NCI-H2171 (cell line): ENCODE results near the gene PTPN9.
A peak's percentile ranks its signal among the peaks of the same experiment; 100 is the strongest.
"Not testable (repeated sequence)": the region's sequence is repeated elsewhere in the genome, so short reads cannot be mapped to it uniquely, and the experiment has no call there.

Source experiments
- DNase-seq: peaks from one replicate; lab custom pipeline; 2025; lab: John Stamatoyannopoulos, UW

The PTPN9 gene

DNA sequence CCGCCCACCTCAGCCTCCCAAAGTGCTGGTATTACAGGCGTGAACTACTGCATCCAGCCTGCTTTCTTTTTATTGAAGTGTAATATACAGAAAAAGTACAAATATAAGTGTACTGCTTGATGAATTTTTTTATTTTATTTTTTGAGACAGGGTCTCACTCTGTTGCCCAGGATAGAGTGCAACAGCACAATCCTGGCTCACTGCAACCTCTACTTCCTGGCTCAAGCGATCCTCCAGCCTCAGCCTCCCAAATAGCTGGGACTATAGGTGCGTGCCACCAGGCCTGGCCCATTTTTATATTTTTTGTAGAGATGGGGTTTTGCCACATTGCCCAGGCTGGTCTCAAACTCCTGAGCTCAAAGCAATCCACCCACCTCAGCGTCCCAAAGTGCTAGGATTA is 3.8 kb upstream of the PTPN9 start:
- not testable (repeated sequence) for DNase-seq

- no peak for DNase-seq
Observed at GRCh38 chr15:75578173-75578947, 755 bp downstream of the PTPN9 start.

DNA sequence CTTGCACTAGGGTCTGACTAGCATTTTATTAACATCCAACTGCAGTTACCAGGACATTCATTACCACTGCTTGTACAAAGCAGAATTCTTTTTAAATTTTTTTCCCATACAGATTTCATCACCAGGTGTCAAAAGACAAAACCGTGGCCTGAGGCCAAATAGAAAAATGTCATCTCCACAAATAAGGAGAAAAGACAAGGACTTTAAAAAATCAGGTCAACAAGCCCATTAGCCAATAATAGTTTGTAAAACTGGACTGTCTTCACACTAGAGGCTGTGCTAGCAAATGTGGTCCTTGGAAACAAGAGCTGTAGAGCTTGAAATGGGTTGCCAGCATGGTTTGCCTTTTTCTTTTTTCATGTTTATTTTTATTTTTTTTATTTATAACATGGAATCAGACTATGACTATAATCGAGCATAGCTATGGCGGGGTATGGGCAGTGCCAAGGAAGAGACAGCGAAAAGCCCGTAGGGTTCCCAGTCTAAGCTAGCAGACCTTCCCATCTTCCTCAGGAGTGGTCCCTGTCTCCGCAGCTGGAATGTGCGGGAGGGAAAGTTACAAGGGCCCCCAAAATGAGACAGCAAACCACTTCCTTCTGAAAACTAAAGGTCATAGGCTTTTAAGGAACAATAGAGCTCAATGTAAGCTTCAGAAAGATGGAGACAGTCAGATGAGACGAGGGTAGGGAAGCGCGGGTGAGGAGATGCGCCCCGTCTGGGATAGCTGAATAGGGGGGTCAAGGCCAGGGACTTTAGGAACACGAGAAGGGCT is 1.5 kb downstream of the PTPN9 start:
- DNase-seq, result no peak

GRCh38 chr15:75573648-75574384 is 5.3 kb downstream of the PTPN9 start:
- no peak for DNase-seq

DNA sequence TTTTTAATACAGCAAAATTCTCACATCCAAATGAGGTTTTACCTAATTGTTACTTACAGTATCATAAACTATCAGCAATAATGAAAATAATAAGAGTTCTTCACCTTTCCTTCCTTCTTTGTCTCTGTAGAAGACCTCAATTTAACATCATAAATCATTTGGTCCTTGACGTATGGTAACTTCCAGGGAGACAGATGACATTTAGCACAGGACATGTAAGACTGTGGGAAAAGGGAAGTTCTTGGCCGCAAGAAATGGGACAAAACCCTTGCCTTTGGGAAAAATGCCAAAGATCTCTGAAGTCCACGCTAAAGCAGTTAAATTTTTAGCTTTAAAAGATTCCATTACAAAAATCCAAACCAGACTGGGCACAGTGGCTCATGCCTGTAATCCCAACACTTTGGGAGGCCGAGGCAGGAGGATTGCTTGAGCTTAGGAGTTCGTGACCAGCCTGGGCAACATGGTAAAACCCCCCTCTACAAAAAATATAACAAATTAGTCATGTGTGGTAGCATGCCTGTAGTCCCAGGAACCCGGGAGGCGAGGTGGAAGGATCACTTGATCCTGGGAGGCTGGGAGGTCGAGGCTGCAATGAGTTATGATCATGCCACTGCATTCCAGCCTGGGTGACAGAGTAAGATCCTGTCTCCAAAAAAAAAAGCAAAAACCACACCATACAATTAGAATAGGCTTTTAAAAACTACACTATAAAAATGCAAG is 8.8 kb downstream of the PTPN9 start:
- DNase-seq, result no peak

- no peak for DNase-seq
Observed at GRCh38 chr15:75565062-75565970, 13.8 kb downstream of the PTPN9 start.

DNA sequence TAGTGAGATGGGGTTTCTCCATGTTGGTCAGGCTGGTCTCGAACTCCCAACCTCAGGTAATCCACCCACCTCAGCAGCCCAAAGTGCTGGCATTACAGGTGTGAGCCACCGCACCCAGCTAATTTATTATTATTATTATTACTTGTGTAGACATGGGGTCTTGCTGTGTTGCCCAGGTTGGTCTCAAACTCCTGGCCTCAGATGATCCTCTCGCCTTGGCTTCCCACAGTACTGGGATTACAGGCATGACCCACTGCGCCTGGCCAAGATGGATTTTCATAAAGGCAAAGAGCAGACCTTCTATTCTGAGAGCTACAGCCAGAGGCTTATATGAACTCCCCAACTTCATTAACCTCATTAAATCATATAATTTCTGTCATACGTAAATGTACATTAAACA is 17.2 kb downstream of the PTPN9 start:
- no peak for DNase-seq

GRCh38 chr15:75559360-75559759 is 19.8 kb downstream of the PTPN9 start:
- DNase-seq, result not testable (repeated sequence)

DNA sequence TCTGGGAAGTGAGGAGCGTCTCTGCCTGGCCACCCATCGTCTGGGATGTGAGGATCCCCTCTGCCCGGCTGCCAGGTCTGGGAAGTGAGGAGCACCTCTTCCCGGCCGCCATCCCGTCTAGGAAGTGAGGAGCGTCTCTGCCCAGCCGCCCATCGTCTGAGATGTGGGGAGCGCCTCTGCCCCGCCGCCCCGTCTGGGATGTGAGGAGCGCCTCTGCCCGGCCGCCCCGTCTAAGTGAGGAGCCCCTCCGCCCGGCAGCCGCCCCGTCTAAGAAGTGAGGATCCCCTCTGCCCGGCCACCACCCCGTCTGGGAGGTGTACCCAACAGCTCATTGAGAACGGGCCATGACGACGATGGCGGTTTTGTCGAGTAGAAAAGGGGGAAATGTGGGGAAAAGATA is 20.2 kb downstream of the PTPN9 start:
- not testable (repeated sequence) for DNase-seq

- DNase-seq, result peak; percentile 84
Observed at GRCh38 chr15:75554717-75555116, 24.4 kb downstream of the PTPN9 start.

DNA sequence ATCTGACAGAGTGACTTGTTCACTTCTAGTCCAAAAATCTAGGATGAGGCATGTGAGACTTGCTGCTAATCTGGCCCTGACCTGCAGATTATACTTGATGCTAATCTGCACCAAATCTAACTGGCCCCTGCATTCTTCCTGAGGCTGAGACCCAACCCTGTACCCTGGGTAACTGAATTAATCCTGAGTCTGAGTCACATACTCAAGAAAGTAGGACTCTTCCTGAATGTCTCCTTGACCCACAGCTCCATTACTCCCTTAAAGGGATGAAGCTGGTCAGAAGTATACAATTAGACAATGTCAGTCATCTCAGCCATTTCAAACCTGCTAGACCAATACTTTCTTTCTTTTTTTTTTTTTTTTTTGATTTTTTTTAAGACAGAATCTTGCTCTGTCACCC is 25.5 kb downstream of the PTPN9 start:
- DNase-seq, result no peak

GRCh38 chr15:75551091-75551490 is 28.0 kb downstream of the PTPN9 start:
- DNase-seq, result no peak

- DNase-seq, result no peak
Observed at GRCh38 chr15:75545064-75545463, 34.1 kb downstream of the PTPN9 start.

- peak; percentile 28 for DNase-seq
Observed at GRCh38 chr15:75544359-75544758, 34.8 kb downstream of the PTPN9 start.

DNA sequence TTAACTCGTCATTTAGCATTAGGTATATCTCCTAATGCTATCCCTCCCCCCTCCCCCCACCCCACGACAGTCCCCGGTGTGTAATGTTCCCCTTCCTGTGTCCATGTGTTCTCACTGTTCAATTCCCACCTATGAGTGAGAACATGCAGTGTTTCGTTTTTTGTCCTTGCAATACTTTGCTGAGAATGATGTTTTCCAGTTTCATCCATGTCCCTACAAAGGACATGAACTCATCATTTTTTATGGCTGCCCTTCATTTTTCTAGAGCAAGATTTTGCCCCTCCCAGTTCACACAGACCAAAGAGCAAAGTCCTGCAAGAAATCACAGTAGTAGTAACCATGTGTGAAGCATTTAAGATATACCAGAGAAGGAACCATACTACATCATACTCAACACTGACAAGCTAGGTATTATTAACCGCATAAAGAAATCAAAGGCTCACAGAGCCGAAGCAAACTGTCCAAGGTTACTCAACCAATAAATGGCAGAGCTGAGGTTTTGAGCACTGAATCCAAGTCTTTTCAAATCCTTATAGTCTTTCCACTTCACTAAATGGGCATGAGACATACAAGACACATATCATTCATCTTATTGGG is 36.1 kb downstream of the PTPN9 start:
- not testable (repeated sequence) for DNase-seq

DNA sequence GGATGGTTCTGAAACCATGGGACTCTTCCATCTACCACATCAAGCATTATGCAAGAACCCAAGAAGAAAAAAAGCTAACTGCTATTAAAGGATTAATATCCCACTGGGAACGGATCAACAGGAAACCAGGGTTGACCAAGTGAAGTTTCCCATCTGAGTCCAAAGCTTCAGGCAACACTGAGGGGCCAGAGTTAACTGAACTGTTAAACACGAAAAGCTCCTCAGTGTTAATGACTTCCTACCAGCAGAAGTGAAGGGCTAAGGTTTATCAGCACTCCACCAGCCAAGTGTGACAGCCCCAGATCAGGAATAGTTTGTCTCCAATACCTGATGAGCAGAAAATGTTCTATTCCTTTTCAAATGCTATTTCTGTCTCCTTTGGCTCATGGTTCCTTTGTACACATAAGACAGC is 36.7 kb downstream of the PTPN9 start:
- DNase-seq, result no peak

DNA sequence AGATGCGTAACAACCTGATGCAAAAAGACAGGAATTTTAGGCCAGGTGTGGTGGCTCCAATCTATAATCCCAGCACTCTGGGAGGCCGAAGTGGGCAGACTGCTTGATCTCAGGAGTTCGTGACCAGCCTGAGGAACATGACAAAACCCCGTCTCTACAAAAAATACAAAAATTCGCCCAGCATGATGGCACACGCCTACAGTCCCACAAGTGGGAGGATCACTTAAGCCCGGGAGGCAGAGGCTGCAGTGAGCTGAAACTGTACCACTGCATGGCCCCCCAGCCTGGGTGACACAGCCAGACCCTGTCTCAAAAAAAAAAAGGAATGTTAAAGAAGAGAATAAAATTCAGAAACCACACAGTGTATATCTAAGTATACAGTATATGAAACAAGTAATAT is 40.7 kb downstream of the PTPN9 start:
- DNase-seq, result no peak

GRCh38 chr15:75533945-75534344 is 45.2 kb downstream of the PTPN9 start:
- DNase-seq, result no peak

DNA sequence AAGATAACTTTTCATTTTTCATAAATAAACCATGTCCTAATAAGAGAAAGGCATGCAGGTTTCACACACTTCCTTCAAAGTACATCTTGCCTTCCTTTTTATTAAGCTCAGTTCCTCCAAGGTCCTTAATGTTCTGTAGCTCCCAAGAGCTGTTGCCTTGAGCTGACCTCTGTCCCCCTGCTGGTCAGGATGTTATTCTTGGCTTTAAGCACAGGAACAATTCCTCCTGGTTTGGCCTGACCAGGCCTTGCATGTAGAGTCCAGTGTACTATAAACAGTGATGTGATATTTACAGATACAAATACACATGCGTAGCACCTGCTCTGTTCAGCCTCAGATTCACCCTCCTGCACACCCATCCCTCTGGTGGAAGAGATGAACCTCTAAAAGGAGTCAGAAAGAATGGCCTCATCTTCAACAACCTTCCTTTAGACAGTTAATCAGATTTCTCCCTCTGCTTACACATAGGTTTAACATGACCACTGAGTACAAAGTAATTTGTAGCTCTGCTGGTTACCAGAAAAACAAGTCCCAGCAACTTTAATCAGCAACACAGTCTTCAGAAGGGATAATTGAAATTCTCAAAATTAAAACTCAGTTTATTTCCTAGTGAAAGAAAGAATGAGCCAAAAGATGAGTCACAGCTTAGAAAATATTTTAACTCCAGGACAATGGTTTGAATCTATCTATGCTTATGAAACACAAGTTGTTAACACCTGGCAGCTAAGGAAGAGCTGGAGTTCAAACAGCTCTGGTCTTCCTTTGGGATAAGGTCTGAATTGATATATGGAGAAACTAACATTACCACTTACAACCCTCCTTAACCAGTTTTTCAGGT is 46.5 kb downstream of the PTPN9 start:
- no peak for DNase-seq

DNA sequence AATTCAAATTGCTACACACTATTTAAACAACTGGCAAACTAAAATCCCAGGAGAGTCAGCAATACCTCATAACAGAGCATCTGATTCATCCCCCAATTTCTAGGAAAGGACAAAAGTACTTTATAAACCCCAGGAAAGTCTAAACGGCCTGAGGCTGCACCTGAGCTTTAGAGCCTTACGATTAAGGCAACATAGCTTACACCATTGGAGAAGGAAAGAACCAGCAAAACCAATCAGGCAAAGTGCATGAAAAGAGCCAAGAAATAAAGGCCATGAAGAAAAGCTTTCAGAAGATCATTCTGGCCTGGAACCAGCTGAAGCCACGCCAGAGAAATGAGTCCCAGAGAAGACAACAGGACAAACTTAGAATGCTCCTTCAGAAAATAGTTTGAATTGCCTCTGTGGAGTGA is 48.1 kb downstream of the PTPN9 start:
- DNase-seq, result no peak
